HEK293T (cell line): ENCODE results near the gene KASH5.

Source experiments
- CTCF ChIA-PET: fragments of 350-600 bp; formaldehyde crosslinking; extraction: SDS; loops from one replicate; lab custom pipeline; 2021; ENCODE audit warnings: antibody characterized with exemption, inconsistent platforms; lab: Yijun Ruan, JAX
- POLR2A ChIA-PET: fragments of 350-600 bp; formaldehyde crosslinking; extraction: SDS; loops from one replicate; lab custom pipeline; 2020; ENCODE audit warnings: antibody characterized with exemption, inconsistent platforms; lab: Yijun Ruan, JAX
- DNase-seq: peaks from one replicate; pipeline ENCODE4 v3.0.0; 2012; ENCODE audit warnings: mixed read lengths; ENCODE audit errors: extremely low spot score
- ARNT ChIP-seq: fragments of 450-650 bp; IDR thresholded peaks from 2 replicates; pipeline ENCODE4 v1.6.1; 2017; ENCODE audit warnings: mild to moderate bottlenecking
- BHLHE40 ChIP-seq: fragments of 450-650 bp; IDR thresholded peaks from 2 replicates; pipeline ENCODE4 v1.6.1; 2016; ENCODE audit warnings: mild to moderate bottlenecking, moderate library complexity, borderline replicate concordance
- CTBP1 ChIP-seq: fragments of 450-650 bp; IDR thresholded peaks from 2 replicates; pipeline ENCODE4 v1.6.1; 2016; ENCODE audit warnings: borderline replicate concordance
- ELF4 ChIP-seq: fragments of 450-650 bp; IDR thresholded peaks from 2 replicates; pipeline ENCODE4 v1.6.1; 2017; ENCODE audit warnings: antibody characterized with exemption
- FOXA1 ChIP-seq: fragments of 450-650 bp; IDR thresholded peaks from 2 replicates; pipeline ENCODE4 v1.6.1; 2016; ENCODE audit warnings: mild to moderate bottlenecking
- FOXK2 ChIP-seq: fragments of 450-650 bp; IDR thresholded peaks from 2 replicates; pipeline ENCODE4 v1.6.1; 2016; ENCODE audit warnings: mild to moderate bottlenecking
- FOXM1 ChIP-seq: fragments of 450-650 bp; IDR thresholded peaks from 2 replicates; pipeline ENCODE4 v1.6.1; 2017; ENCODE audit warnings: mild to moderate bottlenecking, borderline replicate concordance
- HDGF ChIP-seq: fragments of 450-650 bp; IDR thresholded peaks from 2 replicates; pipeline ENCODE4 v1.6.1; 2017; ENCODE audit warnings: antibody characterized with exemption, borderline replicate concordance
- L3MBTL2 ChIP-seq: fragments of 450-650 bp; conservative IDR thresholded peaks from 2 replicates; pipeline ENCODE4 v1.6.1; 2016; ENCODE audit warnings: mild to moderate bottlenecking
- LEF1 ChIP-seq: fragments of 450-650 bp; IDR thresholded peaks from 2 replicates; pipeline ENCODE4 v1.6.1; 2017; ENCODE audit warnings: mild to moderate bottlenecking, borderline replicate concordance
- NFRKB ChIP-seq: fragments of 450-650 bp; IDR thresholded peaks from 2 replicates; pipeline ENCODE4 v1.6.1; 2016; ENCODE audit warnings: mild to moderate bottlenecking, moderate library complexity
- SP1 ChIP-seq: fragments of 450-650 bp; IDR thresholded peaks from 2 replicates; pipeline ENCODE4 v1.6.1; 2017
- SUZ12 ChIP-seq: fragments of 450-650 bp; IDR thresholded peaks from 2 replicates; pipeline ENCODE4 v1.6.1; 2016; ENCODE audit warnings: mild to moderate bottlenecking
- TARDBP ChIP-seq: fragments of 450-650 bp; IDR thresholded peaks from 2 replicates; pipeline ENCODE4 v1.6.1; 2016
- ZNF384 ChIP-seq: fragments of 450-650 bp; IDR thresholded peaks from 2 replicates; pipeline ENCODE4 v1.6.1; 2016
- TF ChIP-seq, protein P1 (sequence below): fragments of 450-650 bp; IDR thresholded peaks from 2 replicates; pipeline ENCODE4 v1.6.1; 2016

Gene KASH5

DNA sequence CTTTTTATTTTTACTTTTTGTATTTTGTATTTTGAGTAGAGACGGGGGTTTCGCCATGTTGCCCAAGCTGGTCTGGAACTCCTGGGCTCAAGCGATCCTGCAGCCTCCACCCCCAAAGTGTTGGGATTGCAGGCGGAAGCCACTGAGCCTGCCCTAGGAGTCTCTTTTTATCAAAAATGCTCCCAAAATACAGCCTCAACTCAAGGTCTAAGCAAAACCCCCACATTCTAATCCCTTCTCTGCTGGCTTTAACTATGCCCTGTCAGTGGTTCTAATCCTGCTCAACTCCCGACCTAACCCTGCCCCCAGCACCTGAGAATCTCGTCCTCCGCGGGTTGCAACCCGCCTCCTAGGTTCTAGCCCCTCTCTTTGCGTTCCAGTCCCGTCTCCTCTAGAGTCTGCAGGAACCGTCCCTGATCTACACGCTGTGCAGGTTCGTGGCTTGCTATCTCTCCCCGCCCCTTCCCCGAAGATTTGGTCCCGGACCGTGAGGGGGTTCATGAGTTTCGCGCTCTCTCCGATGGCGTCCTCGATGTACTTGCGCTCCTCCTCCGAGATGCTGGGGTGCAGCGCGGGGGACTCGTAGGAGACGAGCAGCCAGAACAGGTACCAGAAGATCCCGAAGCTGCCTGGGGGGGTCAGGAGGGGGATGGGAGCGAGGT is 45.3 kb downstream of the KASH5 start:
- no peak for TF ChIP-seq L3MBTL2
- TF ChIP-seq, protein P1, sequence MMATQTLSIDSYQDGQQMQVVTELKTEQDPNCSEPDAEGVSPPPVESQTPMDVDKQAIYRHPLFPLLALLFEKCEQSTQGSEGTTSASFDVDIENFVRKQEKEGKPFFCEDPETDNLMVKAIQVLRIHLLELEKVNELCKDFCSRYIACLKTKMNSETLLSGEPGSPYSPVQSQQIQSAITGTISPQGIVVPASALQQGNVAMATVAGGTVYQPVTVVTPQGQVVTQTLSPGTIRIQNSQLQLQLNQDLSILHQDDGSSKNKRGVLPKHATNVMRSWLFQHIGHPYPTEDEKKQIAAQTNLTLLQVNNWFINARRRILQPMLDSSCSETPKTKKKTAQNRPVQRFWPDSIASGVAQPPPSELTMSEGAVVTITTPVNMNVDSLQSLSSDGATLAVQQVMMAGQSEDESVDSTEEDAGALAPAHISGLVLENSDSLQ, result no peak
- TF ChIP-seq ELF4, result no peak
- no peak for DNase-seq
- CTCF ChIA-PET, result no interaction called here
- POLR2A ChIA-PET, result no interaction called here

DNA sequence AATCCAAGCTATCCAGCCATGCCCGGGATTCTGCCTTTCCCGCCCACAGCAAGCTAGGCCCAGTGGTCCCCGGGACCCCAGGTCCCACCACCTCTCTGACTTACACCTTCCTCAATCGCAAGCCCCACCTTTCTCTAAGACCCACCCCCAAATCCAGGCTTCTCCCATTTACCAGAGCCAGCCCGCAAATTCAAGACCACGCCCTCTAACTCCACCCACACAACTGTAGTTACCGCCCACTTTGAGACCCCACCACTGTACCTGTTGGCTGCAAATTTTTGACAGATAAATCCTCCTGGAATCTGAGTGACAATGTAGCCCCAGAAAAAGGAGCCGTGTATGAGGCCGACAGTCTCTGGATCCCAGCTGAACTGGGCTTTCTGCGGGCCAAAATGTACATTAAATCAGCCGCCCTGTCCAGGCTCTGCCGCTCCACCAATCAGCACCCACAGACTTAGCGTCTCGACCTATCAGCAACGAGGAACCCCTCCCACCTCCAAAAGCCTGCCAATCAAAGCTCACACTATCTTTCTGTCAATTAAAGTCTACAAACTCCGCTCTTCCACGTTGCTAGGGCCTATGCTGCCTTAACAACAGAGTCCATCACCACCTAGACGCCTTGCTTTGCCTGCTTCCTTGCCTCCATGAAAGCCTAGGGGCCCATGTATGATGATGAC is 47.0 kb downstream of the KASH5 start:
- no peak for DNase-seq
- ChIA-PET POLR2A (interaction anchor here (1.6 kb wide), 1 partner anchor 31 kb away, joined by 4 read pairs; no protein-coding TSS in a partner anchor), CTCF (interaction anchor here (1.1 to 1.8 kb wide), 2 partner anchors 9 to 13 kb away, joined by 3 to 4 read pairs; no protein-coding TSS in a partner anchor)
- TF ChIP-seq NFRKB, result no peak
- TF ChIP-seq HDGF, result no peak
- no peak for TF ChIP-seq L3MBTL2
- TF ChIP-seq, protein P1, result peak; percentile 90
- no peak for TF ChIP-seq LEF1
- TF ChIP-seq FOXM1, result no peak

DNA sequence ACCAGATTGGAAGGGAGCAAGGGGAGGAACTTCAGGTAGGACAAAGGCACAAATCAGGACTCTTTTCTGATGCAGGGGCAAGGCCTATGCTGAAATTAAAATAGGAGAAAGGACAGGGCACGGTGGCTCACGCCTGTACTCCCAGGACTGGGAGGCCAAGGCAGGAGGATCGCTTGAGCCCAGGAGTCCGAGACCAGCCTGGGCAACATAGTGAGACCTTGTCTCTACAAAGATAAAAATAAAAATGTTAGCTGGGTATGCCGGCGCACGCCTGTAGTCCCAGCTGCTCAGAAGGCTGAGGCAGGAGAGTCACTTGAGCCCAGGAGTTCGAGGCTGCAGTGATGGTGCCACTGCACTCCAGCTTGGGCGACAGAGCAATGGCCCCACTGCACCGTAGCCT is 47.6 kb downstream of the KASH5 start:
- no peak for DNase-seq
- POLR2A ChIA-PET, result interaction anchor here (1.4 to 1.6 kb wide), 2 partner anchors 18 to 32 kb away, joined by 4 to 5 read pairs; partner anchors contain the start of gene ALDH16A1
- CTCF ChIA-PET, result interaction anchor here (1.1 to 1.8 kb wide), 2 partner anchors 9 to 14 kb away, joined by 3 to 4 read pairs; no protein-coding TSS in a partner anchor
- TF ChIP-seq TARDBP (no peak), ZNF384 (no peak), FOXA1 (no peak), SUZ12 (no peak), ARNT (no peak)

DNA sequence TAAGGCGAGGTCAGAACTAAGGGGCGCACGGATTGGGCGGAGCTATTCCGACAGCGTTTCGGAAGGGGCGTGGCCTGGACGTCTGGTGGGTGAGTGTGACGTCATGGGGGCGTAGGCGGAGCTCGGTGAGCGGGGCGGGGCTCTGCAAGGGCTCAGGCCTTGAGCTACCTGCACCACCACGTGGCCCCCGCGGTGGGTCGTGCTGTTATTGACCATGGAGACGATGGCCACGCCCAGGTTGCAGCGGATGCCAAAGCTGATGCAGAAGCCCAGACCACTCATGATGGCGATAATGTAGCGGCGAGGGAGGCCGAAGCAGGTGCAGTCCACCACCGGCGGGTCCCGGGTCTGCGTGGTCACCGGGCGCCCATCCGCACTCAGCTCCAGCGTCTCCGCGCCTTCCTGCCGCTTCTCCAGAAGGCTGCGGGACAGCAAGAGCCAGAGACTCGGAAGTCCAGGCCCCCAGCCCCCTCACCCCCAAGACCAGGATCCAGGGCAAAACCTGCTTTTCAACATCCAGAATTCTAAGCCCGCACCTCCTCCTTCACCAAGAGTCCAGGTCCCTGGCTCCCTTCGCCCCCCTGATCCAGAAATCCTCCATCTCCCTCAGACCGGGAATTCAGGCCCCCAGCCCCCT is 48.5 kb downstream of the KASH5 start:
- DNase-seq, result no peak
- ChIA-PET CTCF (interaction anchor here (1.1 to 1.8 kb wide), 2 partner anchors 10 to 15 kb away, joined by 3 to 4 read pairs; no protein-coding TSS in a partner anchor), POLR2A (interaction anchor here (1.4 to 1.6 kb wide), 2 partner anchors 17 to 33 kb away, joined by 4 to 5 read pairs; partner anchors contain the start of gene ALDH16A1)
- TF ChIP-seq FOXM1 (no peak), SP1 (no peak), FOXK2 (no peak), ARNT (no peak), CTBP1 (no peak), BHLHE40 (no peak), ZNF384 (no peak), NFRKB (no peak), SUZ12 (no peak), LEF1 (no peak), HDGF (no peak), FOXA1 (no peak), ELF4 (no peak), TARDBP (no peak), L3MBTL2 (no peak)
- TF ChIP-seq, protein P1, result no peak

DNA sequence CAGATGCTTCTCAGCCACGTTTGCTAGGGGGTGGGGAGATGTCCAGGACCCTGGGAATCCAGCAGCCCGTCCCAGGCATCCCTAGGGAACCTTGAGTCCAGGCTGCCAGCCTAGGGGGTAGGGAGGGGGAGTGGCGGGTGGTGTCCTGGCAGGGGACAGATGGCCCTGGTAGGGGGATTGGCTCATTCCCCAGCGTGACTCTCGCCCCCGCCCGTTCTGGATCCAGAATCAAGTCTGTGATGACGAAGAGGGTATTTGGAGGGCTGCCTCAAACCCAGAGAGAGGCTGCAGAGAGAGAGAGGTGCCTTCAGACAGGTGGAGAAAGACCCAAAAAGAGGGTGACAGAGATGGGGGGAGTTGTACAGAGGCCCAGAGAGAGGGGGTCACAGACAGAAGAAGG is 49.2 kb downstream of the KASH5 start:
- CTCF ChIA-PET, result no interaction called here

More for the DNA sequence above, 49.2 kb downstream of the KASH5 start:
- POLR2A ChIA-PET, result interaction anchor here (1.4 kb wide), 1 partner anchor 16 kb away, joined by 5 read pairs; the partner anchor contains the start of gene ALDH16A1
- TF ChIP-seq ELF4, result no peak
- TF ChIP-seq L3MBTL2, result no peak
- TF ChIP-seq ARNT, result no peak
- no peak for TF ChIP-seq SP1
- no peak for TF ChIP-seq SUZ12
- TF ChIP-seq FOXK2, result no peak
- no peak for TF ChIP-seq BHLHE40
- TF ChIP-seq TARDBP, result no peak
- TF ChIP-seq FOXA1, result no peak
- TF ChIP-seq LEF1, result no peak
- TF ChIP-seq, protein P1, result no peak
- no peak for TF ChIP-seq HDGF
- TF ChIP-seq CTBP1, result no peak
- no peak for TF ChIP-seq FOXM1
- DNase-seq, result no peak
